M059J (cell line): ENCODE measurements around the gene OFD1. TPM values are rescaled to one million over a fixed set of nuclear protein-coding genes. Genes with fewer than 3 reads are reported as not detected.

Experiments
- DNase-seq: peaks from one replicate; pipeline ENCODE4 v3.0.0-alpha.2; 2012; ENCODE audit warnings: low read depth
- total RNA-seq: library from RNA; depleted of rRNA; stranded (reverse); fragments of >200 nt; shearing (Covaris generic); gene quantifications from 2 replicates; pipeline ENCODE4 v1.2.3, GENCODE V29; 2014; rRNA removed

OFD1 gene
- total RNA-seq, 1 experiment from 2014 or later = 12.9 TPM

DNA sequence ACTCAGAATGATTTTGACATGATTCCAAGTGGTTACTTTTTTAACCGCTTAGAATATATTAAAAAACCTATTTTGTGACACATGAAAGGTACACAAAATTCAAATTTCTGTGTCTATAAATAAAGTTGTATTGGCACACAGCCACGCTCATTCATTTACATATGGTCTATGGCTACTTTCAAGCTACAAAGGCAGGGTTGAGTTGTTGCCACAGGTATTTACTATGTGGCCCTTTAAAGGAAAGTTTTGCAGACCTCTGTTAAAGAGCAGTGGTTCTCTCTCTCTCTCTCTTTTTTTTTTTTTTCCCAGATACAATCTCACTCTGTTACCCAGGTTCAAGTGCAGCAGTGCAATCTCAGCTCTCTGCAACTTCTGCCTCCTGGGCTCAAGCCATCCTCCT, 59.3 kb downstream of the OFD1 start:
- DNase-seq = no peak

DNA sequence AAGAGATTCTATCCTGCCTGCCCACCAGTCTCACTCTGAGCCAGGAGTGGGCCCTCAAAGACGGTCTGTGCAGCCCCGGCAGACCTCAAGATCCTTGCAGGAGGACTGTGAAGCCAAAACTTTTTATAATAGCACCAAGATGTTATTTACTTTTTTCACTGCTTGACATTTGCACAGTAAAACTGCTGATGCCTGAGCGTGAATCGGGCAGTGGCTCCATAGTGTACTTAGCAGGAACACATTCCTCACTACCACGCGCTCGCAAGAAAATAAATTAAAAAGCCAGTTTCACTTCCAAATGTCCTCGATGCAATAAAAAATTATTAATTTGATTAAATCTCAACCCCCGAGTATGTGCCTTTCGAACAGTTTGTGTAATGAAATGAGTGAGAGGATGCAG, 59.9 kb downstream of the OFD1 start:
- DNase-seq = no peak

DNA sequence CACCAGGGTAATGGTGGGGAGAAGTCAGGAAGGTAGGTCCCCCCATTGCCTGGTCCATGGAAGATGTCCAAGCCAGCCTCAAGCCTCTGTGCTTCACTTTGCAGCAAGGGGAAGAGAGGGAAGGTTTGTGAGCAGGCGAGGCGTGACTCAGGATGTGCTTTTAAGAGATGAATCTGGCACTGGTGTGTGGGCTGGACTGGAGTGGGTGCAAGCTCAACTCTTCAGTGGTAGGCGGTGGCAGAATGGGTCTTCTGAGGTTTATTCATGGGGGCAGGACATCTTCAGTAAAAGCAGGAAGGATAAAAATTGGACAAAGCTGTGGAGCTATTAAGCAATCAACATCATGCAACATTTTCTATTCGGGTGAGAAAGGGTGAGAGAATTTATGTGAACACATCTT, 63.0 kb downstream of the OFD1 start:
- no peak for DNase-seq

DNA sequence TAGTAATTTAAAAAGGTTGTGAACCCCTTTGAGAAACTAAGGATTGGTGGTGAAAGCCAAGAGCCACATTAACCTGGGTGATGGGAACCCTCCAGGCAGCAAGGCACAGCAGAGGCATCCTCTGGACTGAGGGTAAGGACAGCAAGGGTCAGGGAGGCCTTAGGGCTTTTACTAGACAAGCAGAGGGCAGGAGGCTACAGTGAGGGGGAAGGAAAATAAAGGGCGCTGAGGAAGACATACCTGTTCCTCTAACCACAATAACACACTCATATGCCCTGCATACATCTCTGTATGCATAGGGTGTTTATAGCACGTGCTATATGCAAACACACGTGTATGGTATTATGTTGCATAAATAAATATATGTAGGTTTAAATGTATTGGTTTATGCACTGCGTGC, 63.6 kb downstream of the OFD1 start:
- DNase-seq = no peak

DNA sequence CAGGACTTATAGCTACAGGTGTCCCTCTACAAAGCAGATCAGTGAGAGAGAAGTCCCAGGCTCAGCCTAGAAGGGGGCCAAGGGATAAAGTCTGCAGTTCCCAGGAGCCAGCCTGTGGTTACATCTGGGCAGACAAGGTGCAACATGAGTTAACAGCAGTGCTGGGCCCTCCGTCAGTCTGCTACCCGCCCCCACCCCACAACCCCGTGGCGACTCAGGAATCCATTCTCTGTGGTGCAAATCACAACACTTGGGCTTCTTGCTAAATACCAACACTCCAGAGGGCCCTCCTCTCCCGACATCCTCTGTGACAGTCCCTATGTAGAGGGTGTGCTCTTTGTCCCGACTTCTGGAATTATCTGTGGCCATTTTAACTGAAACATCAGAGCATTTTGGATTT, 68.6 kb downstream of the OFD1 start:
- DNase-seq = no peak

DNA sequence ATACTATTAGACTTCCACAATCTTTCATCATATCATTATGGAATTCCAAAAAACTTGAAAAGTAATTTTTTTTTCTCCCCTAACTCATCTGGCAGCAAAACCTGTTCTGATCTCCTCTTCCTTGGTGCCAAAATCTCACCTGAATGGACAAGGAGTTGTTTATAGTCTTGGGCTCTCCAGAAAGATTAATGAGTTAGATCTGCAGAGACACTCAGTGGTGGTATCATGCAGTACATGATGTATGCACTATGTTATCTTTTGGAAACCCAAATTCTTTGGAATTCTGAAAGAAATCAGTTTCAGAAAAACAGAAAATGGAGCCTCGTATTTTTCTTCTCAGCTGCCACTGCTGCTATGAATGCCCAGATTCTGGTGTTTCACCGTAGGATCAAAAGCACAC, 70.7 kb downstream of the OFD1 start:
- no peak for DNase-seq

DNA sequence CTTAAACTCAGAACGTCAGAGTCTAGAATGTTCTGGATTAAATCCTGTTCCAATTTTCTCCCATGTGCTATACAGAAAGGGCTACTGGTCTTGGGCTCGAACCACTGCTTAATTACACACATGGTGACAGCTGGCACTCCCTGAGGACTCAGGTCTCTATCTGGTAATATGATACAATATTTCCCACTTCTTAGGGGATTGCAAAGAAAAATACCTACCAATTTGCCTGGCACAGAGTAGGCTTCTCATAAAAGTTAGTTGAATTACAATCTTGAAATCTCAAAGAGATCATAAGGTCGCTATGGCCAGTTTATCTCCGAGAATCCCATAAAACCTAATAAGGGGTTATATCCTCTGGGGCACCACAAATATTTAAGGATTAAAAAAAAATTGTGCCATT, 73.7 kb downstream of the OFD1 start:
- DNase-seq = no peak

DNA sequence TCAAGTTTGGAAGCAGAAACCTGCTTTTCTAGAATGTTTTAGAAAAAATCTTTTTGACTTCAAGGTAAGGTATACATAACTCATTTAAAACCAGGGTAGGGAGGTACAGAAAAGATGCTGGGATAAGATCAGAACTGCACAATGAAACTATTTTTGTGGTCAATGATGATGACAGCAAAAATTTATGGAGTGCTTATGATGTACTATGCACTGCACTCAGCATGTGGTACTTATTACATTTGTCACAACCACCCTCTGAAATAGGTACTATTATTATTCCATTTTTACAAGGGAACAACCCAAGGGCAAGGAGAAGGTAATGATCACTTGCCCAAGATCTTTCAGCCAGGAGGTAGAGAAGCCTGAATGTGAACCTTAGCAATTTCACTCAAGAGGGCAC, 74.3 kb downstream of the OFD1 start:
- DNase-seq = no peak

DNA sequence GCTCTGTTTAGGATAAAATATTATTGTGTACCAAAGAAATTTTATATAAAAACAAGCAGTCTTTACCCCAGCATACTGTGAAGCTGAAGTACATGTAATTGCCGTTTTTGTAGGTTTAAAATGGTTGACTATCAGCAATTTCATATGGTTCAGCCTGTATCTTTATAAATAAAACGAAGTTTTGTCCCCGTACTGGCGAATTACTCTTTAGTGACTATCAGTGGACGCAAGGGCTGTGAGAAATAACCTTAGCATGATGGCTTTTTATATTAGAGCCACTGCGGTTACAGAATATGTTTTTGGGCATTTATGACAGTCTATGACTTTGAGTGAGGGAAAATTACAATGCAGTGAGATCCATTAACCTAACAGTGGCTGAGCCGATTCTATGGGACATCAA, 81.1 kb downstream of the OFD1 start:
- no peak for DNase-seq

DNA sequence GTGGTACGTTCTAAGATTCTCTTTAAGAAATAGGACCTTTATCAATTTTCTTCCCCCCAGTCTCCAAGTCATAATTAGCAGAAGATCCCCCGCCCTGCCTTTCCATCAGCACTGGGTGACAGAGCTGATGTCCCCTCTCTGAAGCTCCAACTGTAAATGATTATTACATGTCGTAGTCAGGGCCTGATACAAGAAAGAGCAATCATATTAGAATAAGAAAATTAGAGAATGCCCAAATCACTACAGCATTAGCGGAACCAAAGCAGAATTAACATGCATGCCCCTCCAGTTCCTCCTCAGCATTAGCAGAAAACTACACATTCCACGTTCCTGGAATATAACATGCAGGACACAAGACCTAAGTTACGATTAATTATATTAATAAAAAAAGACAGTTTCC, 81.6 kb downstream of the OFD1 start:
- DNase-seq = no peak

DNA sequence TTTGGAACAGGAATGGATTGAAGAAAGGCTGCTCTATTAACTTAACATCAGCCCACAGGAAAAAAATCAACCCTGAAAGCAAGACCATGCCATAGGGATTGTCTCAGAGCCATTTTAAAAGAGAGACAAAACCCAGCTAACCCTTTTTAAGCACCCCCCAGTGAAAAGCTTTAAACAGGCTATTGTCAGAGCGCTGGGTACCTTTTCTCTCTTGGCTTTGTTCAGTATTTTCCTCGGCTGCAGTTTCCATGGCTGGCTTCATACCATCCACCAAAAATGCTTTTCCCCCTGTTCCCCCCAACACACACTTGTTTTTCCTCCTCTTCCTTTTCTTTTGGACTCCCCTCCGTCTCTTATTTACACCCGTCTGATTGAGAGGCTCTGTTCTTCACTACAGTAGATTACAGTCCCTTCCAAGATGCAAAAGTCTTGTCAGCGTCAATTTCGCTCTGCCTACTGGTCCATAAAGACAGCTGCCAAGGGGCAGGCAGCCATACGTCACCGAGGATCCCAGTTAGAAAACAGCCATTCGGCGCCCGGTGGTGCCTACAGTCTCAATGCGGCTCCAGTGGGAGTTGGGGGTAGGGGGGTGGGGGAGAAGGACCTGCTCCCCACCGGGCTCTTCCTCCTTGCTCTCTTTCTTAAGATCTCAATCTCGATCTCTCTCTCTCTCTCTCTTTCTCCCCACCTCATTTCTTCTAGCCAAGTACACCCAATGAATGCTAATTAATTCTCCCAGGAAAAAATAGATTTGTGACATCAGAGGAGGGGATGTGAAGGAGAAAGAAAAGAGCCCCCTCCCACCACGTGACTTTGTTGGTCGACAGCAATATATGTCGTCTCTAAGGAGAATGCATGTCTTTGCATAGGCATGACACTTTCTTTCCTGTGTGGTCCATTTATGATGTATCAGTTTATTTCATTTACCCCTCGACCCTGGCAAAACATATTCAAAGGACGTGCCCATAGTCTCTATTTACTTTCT, 82.4 kb downstream of the OFD1 start, which contains the start of gene GPM6B:
TSS of gene GPM6B (minus strand) at position 451 of the 985 bp plus-strand sequence. CDS start at position 262, 189 bp downstream.
- DNase-seq = no peak

Other genes starting within 250 kb of the OFD1 start
- gene EGFL6, start 165.1 kb upstream of the OFD1 start, total RNA-seq = not detected in 2 replicates
- gene TCEANC, start 81.6 kb upstream of the OFD1 start, total RNA-seq = 1.4 and 5.1 TPM in 2 replicates
- gene RAB9A, start 45.6 kb upstream of the OFD1 start, total RNA-seq = 37.4 and 38.9 TPM in 2 replicates
- 21.9 and 22.0 TPM in 2 replicates for gene TRAPPC2, start 128 bp upstream of the OFD1 start, total RNA-seq
- gene GPM6B, start 82.3 kb downstream of the OFD1 start, total RNA-seq = 0.07 TPM in 1 of 2 replicates, not detected in the other